ENCODE data around the gene MYBPH. TPM values are rescaled to one million over a fixed set of nuclear protein-coding genes. Genes with fewer than 3 reads are reported as not detected.

MYBPH gene
- polyA plus RNA-seq, 1 donor from 2014 or later, result not detected

DNA sequence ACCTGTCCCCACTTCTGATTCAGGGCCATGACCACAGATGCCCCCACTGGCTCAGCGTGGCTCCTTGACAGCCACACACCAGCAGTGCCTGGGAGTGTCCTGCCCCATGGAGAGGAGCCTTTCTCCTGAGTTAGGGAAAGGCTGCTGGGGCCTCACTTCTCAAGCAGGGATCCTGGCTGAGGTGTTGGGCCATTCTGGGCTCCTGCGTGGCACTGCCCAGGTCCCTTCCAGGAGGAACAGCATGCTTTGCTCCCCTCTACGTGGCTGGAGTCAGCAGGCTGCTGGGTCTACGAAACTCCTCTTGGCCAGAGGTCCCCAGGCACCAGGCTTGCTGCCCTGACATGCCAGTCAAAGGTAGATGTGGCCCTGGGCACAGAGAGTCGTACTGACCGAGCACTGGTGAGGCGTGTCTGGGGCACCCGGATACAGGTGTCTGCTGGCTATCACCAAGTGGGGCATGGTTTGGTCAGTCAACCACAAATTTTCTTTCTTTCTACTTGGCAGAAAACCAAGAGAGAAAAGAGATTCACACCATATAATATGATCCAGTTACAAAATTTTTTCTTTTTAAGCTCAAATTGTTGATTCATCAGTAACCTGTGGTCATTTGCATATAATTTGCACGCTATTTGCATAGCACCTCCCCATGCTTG is 44.0 kb downstream of the MYBPH start:
- H3K9me2 ChIP-seq (ENCODE audit: insufficient read depth, low read length), result no peaks in the 10 kb centered on the region
- no peak overlapping the region for H3K4me2 ChIP-seq (ENCODE audit: low read length)
- TF ChIP-seq TAF1 (IDR thresholded peaks at IDR 0.05; ENCODE audit: low read depth) (no peak), RAD21 (conservative IDR thresholded peaks at IDR 0.05) (no peak)
- no peak overlapping the region for H3K9ac ChIP-seq (ENCODE audit: low read length)
- H3F3A ChIP-seq (ENCODE audit: insufficient read depth, low read length, poor library complexity, severe bottlenecking), result no peaks in the 10 kb centered on the region
- H3K79me2 ChIP-seq (replicated peaks; ENCODE audit: insufficient read depth, low read length), result no peaks in the 10 kb centered on the region
- no peak overlapping the region for H3K27ac ChIP-seq (ENCODE audit: low read length)
- peaks cover 20% of the 10 kb centered on the region for H3K27me3 ChIP-seq (ENCODE audit: insufficient read depth, low read depth, low read length)
- no peaks in the 10 kb centered on the region for H3K36me3 ChIP-seq (ENCODE audit: insufficient read depth, low read length)
- H3K9me3 ChIP-seq (ENCODE audit: low read length), result no peaks in the 10 kb centered on the region
- no peaks in the 10 kb centered on the region for H4K20me1 ChIP-seq (ENCODE audit: insufficient read depth)
- H3K4me3 ChIP-seq (ENCODE audit: low read length), result no peak overlapping the region
- H2AFZ ChIP-seq (ENCODE audit: low read depth, low read length), result no peak overlapping the region

DNA sequence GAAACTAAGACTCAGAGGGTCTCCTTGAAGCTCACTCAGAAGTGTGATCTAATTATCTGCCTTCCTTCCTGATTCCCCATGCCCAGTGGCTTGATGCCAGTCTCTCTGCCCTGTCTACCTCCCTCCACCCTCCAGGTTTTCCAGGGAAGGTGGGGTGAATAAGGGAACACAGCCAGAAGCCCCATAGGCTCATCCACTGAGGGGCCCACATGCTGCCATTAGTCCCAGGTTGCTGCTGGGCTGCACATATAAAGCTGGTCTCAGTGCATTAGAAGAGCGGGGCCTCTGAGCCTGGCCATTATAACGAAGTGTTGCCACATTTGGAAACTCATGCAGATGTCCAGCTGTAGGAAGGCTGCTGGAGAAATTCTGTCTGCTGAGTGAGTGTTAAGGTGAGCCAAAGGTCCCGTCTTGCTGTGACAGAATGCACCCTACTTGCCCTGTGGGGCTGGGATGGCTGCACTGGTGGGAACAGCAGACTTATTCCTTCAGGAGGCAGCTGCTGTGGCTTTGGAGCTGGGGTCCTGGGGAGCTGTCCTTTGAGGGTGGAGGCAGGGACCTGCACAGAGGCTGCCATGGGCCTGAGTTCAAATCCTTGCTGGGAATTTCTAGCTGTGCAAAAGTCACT is 45.2 kb downstream of the MYBPH start:
- H3K36me3 ChIP-seq (ENCODE audit: insufficient read depth, low read length), result no peaks in the 10 kb centered on the region
- H3F3A ChIP-seq (ENCODE audit: insufficient read depth, low read length, poor library complexity, severe bottlenecking), result no peaks in the 10 kb centered on the region
- no peaks in the 10 kb centered on the region for H3K9me2 ChIP-seq (ENCODE audit: insufficient read depth, low read length)
- no peak overlapping the region for H3K27ac ChIP-seq (ENCODE audit: low read length)
- no peaks in the 10 kb centered on the region for H4K20me1 ChIP-seq (ENCODE audit: insufficient read depth)
- H3K27me3 ChIP-seq (ENCODE audit: insufficient read depth, low read depth, low read length), result peaks cover 23% of the 10 kb centered on the region
- H3K9me3 ChIP-seq (ENCODE audit: low read length), result no peaks in the 10 kb centered on the region
- TF ChIP-seq RAD21 (conservative IDR thresholded peaks at IDR 0.05) (no peak), MXI1 (conservative IDR thresholded peaks at IDR 0.05; ENCODE audit: poor library complexity, severe bottlenecking) (no peak), EP300 (conservative IDR thresholded peaks at IDR 0.05; ENCODE audit: poor library complexity, severe bottlenecking) (no peak), EZH2 (IDR thresholded peaks at IDR 0.05; ENCODE audit: borderline replicate concordance, insufficient read depth, low read length, poor library complexity, severe bottlenecking) (no peak), POLR2AphosphoS5 (IDR thresholded peaks at IDR 0.05) (no peak), SMC3 (conservative IDR thresholded peaks at IDR 0.05; ENCODE audit: poor library complexity) (no peak), TAF1 (IDR thresholded peaks at IDR 0.05; ENCODE audit: low read depth) (no peak)
- TF ChIP-seq, protein P1, sequence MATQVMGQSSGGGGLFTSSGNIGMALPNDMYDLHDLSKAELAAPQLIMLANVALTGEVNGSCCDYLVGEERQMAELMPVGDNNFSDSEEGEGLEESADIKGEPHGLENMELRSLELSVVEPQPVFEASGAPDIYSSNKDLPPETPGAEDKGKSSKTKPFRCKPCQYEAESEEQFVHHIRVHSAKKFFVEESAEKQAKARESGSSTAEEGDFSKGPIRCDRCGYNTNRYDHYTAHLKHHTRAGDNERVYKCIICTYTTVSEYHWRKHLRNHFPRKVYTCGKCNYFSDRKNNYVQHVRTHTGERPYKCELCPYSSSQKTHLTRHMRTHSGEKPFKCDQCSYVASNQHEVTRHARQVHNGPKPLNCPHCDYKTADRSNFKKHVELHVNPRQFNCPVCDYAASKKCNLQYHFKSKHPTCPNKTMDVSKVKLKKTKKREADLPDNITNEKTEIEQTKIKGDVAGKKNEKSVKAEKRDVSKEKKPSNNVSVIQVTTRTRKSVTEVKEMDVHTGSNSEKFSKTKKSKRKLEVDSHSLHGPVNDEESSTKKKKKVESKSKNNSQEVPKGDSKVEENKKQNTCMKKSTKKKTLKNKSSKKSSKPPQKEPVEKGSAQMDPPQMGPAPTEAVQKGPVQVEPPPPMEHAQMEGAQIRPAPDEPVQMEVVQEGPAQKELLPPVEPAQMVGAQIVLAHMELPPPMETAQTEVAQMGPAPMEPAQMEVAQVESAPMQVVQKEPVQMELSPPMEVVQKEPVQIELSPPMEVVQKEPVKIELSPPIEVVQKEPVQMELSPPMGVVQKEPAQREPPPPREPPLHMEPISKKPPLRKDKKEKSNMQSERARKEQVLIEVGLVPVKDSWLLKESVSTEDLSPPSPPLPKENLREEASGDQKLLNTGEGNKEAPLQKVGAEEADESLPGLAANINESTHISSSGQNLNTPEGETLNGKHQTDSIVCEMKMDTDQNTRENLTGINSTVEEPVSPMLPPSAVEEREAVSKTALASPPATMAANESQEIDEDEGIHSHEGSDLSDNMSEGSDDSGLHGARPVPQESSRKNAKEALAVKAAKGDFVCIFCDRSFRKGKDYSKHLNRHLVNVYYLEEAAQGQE (IDR thresholded peaks at IDR 0.05; ENCODE audit: borderline replicate concordance), result no peak
- TF ChIP-seq, protein P2, sequence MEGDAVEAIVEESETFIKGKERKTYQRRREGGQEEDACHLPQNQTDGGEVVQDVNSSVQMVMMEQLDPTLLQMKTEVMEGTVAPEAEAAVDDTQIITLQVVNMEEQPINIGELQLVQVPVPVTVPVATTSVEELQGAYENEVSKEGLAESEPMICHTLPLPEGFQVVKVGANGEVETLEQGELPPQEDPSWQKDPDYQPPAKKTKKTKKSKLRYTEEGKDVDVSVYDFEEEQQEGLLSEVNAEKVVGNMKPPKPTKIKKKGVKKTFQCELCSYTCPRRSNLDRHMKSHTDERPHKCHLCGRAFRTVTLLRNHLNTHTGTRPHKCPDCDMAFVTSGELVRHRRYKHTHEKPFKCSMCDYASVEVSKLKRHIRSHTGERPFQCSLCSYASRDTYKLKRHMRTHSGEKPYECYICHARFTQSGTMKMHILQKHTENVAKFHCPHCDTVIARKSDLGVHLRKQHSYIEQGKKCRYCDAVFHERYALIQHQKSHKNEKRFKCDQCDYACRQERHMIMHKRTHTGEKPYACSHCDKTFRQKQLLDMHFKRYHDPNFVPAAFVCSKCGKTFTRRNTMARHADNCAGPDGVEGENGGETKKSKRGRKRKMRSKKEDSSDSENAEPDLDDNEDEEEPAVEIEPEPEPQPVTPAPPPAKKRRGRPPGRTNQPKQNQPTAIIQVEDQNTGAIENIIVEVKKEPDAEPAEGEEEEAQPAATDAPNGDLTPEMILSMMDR (IDR thresholded peaks at IDR 0.05; ENCODE audit: poor library complexity, severe bottlenecking), result no peak
- H3K4me2 ChIP-seq (ENCODE audit: low read length), result no peak overlapping the region
- H3K4me3 ChIP-seq (ENCODE audit: low read length), result no peak overlapping the region
- H2AFZ ChIP-seq (ENCODE audit: low read depth, low read length), result no peak overlapping the region
- H3K9ac ChIP-seq (ENCODE audit: low read length), result no peak overlapping the region
- H3K79me2 ChIP-seq (replicated peaks; ENCODE audit: insufficient read depth, low read length), result no peaks in the 10 kb centered on the region

All from neural cell (in vitro differentiated cells).